ENCODE data around the gene CTLA4.
"Not testable (repeated sequence)": the region's sequence is repeated elsewhere in the genome, so short reads cannot be mapped to it uniquely, and the experiment has no call there.

- not testable (repeated sequence) for TF ChIP-seq POLR2A (IDR thresholded peaks at IDR 0.05; ENCODE audit: low read length); GATA1 (IDR thresholded peaks at IDR 0.05; ENCODE audit: low read depth, low read length)
Observed at GRCh38 chr2:203881185-203881584, 13.6 kb downstream of the CTLA4 start.

Data from erythroblast (primary cell).